Left lung (tissue), 10 donors: ENCODE results near the gene PLEKHA7. TPM values are rescaled to one million over a fixed set of nuclear protein-coding genes. Genes with fewer than 3 reads are reported as not detected.

Source experiments
- ATAC-seq: fragments of 200-7000 bp; cut with Tn5 transposase; one replicate; pipeline ENCODE4 v1.9.1; 2020; ENCODE audit warnings: moderate library complexity
- DNase-seq, 4 donors: peaks; one replicate each; pipeline ENCODE4 v3.0.0-alpha.2; 2013 to 2020
- H3K27ac ChIP-seq, 2 donors: fragments of 200-600 bp; sonication (generic) in 1 of 2; one replicate each; pipeline versions ENCODE4 v1.5.0 to v1.8.0; 2020 to 2021
- H3K27me3 ChIP-seq, 2 donors: fragments of 200-600 bp; sonication (generic) in 1 of 2; one replicate each; pipeline versions ENCODE4 v1.5.0 to v1.8.0; 2020 to 2021
- H3K36me3 ChIP-seq, 2 donors: fragments of 200-600 bp; sonication (generic) in 1 of 2; one replicate each; pipeline versions ENCODE4 v1.5.0 to v1.8.0; 2020 to 2021
- H3K4me1 ChIP-seq, 2 donors: fragments of 200-600 bp; one replicate each; pipeline ENCODE4 v1.8.0; 2021
- H3K4me3 ChIP-seq, 2 donors: fragments of 200-600 bp; sonication (generic) in 1 of 2; one replicate each; pipeline versions ENCODE4 v1.5.0 to v1.8.0; 2020 to 2021; ENCODE audit warnings: mild to moderate bottlenecking in 1 of 2
- H3K9me3 ChIP-seq, 2 donors: fragments of 200-600 bp; sonication (generic) in 1 of 2; one replicate each; pipeline versions ENCODE4 v1.5.0 to v1.8.0; 2020 to 2021
- intact Hi-C, 2 donors: fragments of 100-400 bp; cut with DNase I; formaldehyde crosslinking; loops; one replicate each; pipeline versions ENCODE4 v1.11.2 to v1.14.2; 2022
- polyA plus RNA-seq, 6 donors: library from polyadenylated mRNA; unstranded; fragments of 120-200 nt; gene quantifications; one replicate each; pipeline ENCODE4 v1.2.1, GENCODE V29; 2013; ENCODE audit not compliant: insufficient read length in 6 of 6
- total RNA-seq, 2 donors: library from RNA; stranded (reverse); fragmentation: NEBNext Ultra II Directional; extraction: Animal tissue kit (Norgen Biotek cat#: 25700); gene quantifications; one replicate each; pipeline ENCODE4 v1.2.1, GENCODE V29; 2021
- TF ChIP-seq, protein P1 (sequence below), 2 donors: fragments of 200-600 bp; sonication (generic) in 1 of 2; IDR thresholded peaks; one replicate each; pipeline versions ENCODE4 v1.5.0 to v1.8.0; 2021; ENCODE audit warnings: antibody characterized with exemption in 2 of 2
- donor health status: DM: no; HTN: yes; CAD: no.
- donor health status: DM: no; HTN: no; CAD: no.

PLEKHA7 gene
- total and polyA plus RNA-seq, 8 donors = 24.4 to 33.7 (median 29.6) TPM

DNA sequence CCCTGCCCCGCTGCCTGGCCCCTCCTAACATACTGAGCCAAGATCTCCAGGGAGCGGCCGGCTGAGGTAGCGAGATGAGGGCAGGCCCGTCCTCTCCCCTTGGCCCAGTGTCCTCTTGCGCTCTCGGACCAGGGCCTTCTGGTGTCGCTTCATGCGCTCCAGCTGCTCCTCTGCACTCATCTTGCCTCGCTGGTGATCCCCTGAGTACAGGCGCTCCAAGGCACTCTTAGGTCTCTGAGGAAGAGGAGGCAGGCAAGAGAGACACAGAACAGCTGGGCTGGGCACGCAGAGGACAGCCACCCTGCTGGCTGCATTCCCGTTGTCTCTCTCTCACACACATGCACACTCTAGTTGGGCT is 225.2 kb downstream of the PLEKHA7 start:
- DNase-seq = peak in 2 of 4 donors; percentile 42 to 70
- Histone ChIP-seq H3K27me3 (no peaks in the 10 kb centered on the region), H3K9me3 (no peaks in the 10 kb centered on the region), H3K36me3 (peaks cover 0 to 19% of the 10 kb centered on the region in 2 donors), H3K4me1 (peaks cover 15 to 70% of the 10 kb centered on the region in 2 donors), H3K27ac (peak overlapping the region in 1 of 2 donors; percentile 40), H3K4me3 (no peak overlapping the region)
- intact Hi-C loops = no loop called here
- TF ChIP-seq, protein P1, sequence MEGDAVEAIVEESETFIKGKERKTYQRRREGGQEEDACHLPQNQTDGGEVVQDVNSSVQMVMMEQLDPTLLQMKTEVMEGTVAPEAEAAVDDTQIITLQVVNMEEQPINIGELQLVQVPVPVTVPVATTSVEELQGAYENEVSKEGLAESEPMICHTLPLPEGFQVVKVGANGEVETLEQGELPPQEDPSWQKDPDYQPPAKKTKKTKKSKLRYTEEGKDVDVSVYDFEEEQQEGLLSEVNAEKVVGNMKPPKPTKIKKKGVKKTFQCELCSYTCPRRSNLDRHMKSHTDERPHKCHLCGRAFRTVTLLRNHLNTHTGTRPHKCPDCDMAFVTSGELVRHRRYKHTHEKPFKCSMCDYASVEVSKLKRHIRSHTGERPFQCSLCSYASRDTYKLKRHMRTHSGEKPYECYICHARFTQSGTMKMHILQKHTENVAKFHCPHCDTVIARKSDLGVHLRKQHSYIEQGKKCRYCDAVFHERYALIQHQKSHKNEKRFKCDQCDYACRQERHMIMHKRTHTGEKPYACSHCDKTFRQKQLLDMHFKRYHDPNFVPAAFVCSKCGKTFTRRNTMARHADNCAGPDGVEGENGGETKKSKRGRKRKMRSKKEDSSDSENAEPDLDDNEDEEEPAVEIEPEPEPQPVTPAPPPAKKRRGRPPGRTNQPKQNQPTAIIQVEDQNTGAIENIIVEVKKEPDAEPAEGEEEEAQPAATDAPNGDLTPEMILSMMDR (IDR thresholded peaks at IDR 0.05) = no peak
- no peak for ATAC-seq

DNA sequence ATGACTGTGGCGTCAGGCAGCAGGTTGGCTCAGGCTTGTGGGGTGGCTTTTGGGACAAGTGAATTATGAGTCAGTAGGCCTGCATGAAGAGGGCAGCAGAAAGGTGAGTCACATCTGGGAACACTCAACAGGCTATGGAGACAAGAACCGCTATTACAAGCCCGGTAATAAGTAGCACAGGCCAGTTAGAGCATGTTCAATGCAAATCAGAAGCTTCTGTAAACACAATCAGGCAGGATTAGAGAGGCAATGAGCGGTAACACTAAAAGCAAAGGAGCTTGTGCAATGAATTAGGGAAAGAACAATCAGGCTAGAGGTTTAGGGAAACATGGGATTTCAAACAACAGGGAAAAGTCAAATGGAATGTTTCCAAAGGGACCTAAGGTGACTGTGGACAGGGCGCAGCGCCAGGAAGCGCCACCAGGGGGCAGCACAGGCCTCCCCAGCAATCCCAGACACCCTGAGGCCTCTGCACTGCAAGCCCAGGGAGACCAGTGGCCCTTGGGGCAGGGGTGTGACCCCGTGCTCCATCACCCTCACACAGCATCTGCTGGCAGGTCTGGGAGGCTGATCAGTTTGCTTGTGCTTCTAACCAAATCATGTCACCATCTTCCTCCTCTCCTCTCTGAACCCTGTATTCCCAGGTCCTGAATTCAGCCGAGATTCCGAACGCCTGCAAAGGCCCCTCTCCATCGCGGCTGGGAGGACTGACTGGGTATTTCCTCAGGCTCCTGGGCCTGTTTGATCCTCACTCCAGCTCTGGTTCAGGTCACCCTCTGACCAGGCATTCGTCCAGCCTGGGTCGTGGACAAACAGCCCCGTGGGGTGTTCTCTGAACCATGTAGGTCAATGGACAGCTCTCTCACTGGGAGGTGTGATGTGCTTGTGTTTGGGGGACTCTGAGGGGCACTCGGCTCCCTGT is 225.8 kb downstream of the PLEKHA7 start:
- DNase-seq (peak; percentile 47 to 93 (median 72)), ATAC-seq (peak; percentile 76)
- Histone ChIP-seq H3K4me3 (no peak overlapping the region), H3K9me3 (no peaks in the 10 kb centered on the region), H3K4me1 (peaks cover 15 to 70% of the 10 kb centered on the region in 2 donors), H3K36me3 (peaks cover 0 to 13% of the 10 kb centered on the region in 2 donors), H3K27ac (peak overlapping the region; percentile 15 to 40), H3K27me3 (no peaks in the 10 kb centered on the region)
- intact Hi-C loops = no loop called here
- TF ChIP-seq, protein P1 (IDR thresholded peaks at IDR 0.05) = peak; percentile 98

DNA sequence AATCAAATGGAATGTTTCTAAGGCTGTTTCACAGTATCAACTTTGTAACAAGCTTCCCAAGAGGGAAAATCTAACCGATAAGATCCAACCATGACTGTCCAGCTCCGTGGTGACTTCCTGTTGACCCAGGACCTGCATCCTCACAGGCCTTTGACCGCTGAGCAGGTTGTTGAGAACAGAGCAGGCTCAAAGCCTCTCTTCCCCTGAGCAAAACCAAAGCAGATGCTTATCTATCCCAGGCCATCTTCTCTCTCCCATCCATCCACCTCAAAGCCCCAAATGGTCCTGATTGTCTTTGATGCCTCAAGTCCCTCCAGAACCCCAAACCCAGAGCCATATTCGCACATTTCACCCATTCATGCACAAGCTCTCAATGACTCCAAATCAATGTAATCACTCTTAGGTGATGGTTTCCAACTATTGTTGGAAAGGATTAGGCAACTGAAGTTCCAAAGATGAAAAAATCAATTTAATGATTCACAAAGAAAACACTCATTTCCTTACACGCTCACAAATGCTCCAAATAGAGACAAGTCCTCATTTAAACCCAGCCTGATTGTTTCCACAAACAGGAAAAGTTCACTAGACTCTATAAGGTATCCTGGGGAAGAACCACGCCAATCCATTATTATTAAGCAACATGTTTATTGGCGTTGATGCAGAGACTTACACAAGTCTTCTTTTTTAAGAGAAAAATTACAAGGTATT is 227.0 kb downstream of the PLEKHA7 start:
- no peak overlapping the region for H3K4me3 ChIP-seq
- TF ChIP-seq, protein P1 (IDR thresholded peaks at IDR 0.05) = no peak
- H3K27me3 ChIP-seq = no peaks in the 10 kb centered on the region
- DNase-seq (no peak), ATAC-seq (no peak)
- no peaks in the 10 kb centered on the region for H3K9me3 ChIP-seq
- intact Hi-C loops = no loop called here
- H3K27ac ChIP-seq = no peak overlapping the region
- H3K4me1 ChIP-seq = peaks cover 15 to 59% of the 10 kb centered on the region in 2 donors
- peaks cover 0 to 12% of the 10 kb centered on the region in 2 donors for H3K36me3 ChIP-seq

DNA sequence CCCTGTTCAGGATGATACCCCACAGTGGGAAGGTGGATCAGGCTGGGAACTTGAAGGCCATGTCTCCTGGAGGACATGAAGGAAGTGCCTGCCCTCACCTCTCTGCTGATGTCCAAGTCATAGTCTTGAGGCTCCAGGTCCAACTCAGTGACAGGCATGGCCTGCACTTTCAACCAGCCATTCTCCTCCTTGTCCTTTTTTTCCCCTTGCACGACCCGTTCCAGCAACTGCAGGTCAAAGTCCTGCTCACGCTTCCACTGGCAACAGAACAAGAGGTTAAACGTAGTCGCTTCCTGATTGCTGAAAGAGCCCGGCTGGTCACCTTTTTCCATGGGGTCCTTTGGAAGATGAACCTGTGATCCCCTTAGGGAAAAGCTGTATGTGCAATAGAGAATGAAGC is 228.1 kb downstream of the PLEKHA7 start:
- H3K27ac ChIP-seq = no peak overlapping the region
- ATAC-seq = no peak
- intact Hi-C loops = no loop called here

More for the DNA sequence above, 228.1 kb downstream of the PLEKHA7 start:
- TF ChIP-seq, protein P1 (IDR thresholded peaks at IDR 0.05) = no peak
- no peak for DNase-seq
- Histone ChIP-seq H3K27me3 (no peaks in the 10 kb centered on the region), H3K4me3 (no peak overlapping the region), H3K36me3 (peaks cover 0 to 12% of the 10 kb centered on the region in 2 donors), H3K4me1 (peaks cover 11 to 48% of the 10 kb centered on the region in 2 donors), H3K9me3 (no peaks in the 10 kb centered on the region)
